H1 (cell line): ENCODE data around the gene MYPN. TPM values are rescaled to one million over a fixed set of nuclear protein-coding genes. Genes with fewer than 3 reads are reported as not detected.

Source experiments
- CTCF ChIA-PET: fragments of 300-600 bp; sonication (Branson Sonifier 250); formaldehyde crosslinking; loops from one replicate; lab custom pipeline; 2021; ENCODE audit not compliant: partially characterized antibody; lab: Charles Lee
- POLR2A ChIA-PET: fragments of 300-600 bp; sonication (Branson Sonifier 250); formaldehyde crosslinking; loops from one replicate; lab custom pipeline; 2021; ENCODE audit warnings: inconsistent platforms; ENCODE audit not compliant: partially characterized antibody; lab: Charles Lee
- DNase-seq, 2 experiments: peaks; one replicate each; pipeline versions ENCODE4 v3.0.0 to v3.0.0-alpha.2; 2010 to 2022; ENCODE audit warnings: low spot score in 2 of 2, low read depth in 1 of 2, mixed read lengths in 1 of 2
- FAIRE-seq: peaks from 2 replicates; lab custom pipeline; 2011; peaks lifted over from hg19 to GRCh38; lab: Jason Lieb, UNC
- H2AFZ ChIP-seq: 2 replicates; pipeline ENCODE4 v1.8.1; 2012; ENCODE audit warnings: low read length, inconsistent platforms
- H2AK5ac ChIP-seq: 2 replicates; pipeline ENCODE4 v1.6.1; 2013; ENCODE audit warnings: low read depth, low read length
- H2BK120ac ChIP-seq: replicated peaks from 2 replicates; pipeline ENCODE3; 2013; ENCODE audit warnings: low read depth, low read length, inconsistent platforms
- H2BK12ac ChIP-seq: 2 replicates; pipeline ENCODE4 v1.6.1; 2013; ENCODE audit warnings: low read depth, low read length
- H2BK15ac ChIP-seq: 2 replicates; pipeline ENCODE4 v1.6.1; 2013; ENCODE audit warnings: low read length
- H2BK20ac ChIP-seq: 2 replicates; pipeline ENCODE4 v1.6.1; 2013; ENCODE audit warnings: low read length
- H2BK5ac ChIP-seq: 2 replicates; pipeline ENCODE4 v1.6.1; 2013; ENCODE audit warnings: low read depth, low read length
- H3K14ac ChIP-seq: 2 replicates; pipeline ENCODE4 v1.6.1; 2013; ENCODE audit warnings: inconsistent platforms; ENCODE audit not compliant: insufficient read length
- H3K18ac ChIP-seq: 2 replicates; pipeline ENCODE4 v1.6.1; 2013; ENCODE audit warnings: low read length; ENCODE audit errors: extremely low read depth
- H3K23ac ChIP-seq: 2 replicates; pipeline ENCODE4 v1.6.1; 2013; ENCODE audit warnings: inconsistent platforms; ENCODE audit not compliant: insufficient read length
- H3K23me2 ChIP-seq: 2 replicates; pipeline ENCODE4 v1.6.1; 2013; ENCODE audit warnings: low read depth, low read length
- H3K27ac ChIP-seq: 2 replicates; pipeline ENCODE4 v1.6.1; 2011; ENCODE audit warnings: low read depth, low read length, inconsistent platforms
- H3K27me3 ChIP-seq, 4 experiments: replicated peaks in 1 of 4; 1 replicate in 1 of 4; 2 replicates in 3 of 4; pipeline versions ENCODE4 v1.6.1 to v1.8.1; 2011 to 2013; ENCODE audit warnings: low read length in 3 of 4, mild to moderate bottlenecking in 3 of 4, inconsistent platforms in 2 of 4, mixed read lengths in 2 of 4, moderate library complexity in 1 of 4; ENCODE audit not compliant: control insufficient read depth in 3 of 4, insufficient read depth in 3 of 4; ENCODE audit errors: extremely low read depth in 1 of 4
- H3K36me3 ChIP-seq, 4 experiments: 2 replicates each; pipeline versions ENCODE4 v1.6.1 to v1.8.1; 2011 to 2013; ENCODE audit warnings: mild to moderate bottlenecking in 4 of 4, low read length in 3 of 4, moderate library complexity in 2 of 4, control low read depth in 1 of 4, inconsistent platforms in 1 of 4; ENCODE audit not compliant: insufficient read depth in 4 of 4, control insufficient read depth in 2 of 4
- H3K4ac ChIP-seq: replicated peaks from 2 replicates; pipeline ENCODE3; 2013; ENCODE audit warnings: low read length, low read depth, mixed read lengths, inconsistent platforms; ENCODE audit not compliant: insufficient read length
- H3K4me1 ChIP-seq, 4 experiments: replicated peaks in 1 of 4; 1 replicate in 1 of 4; 2 replicates in 3 of 4; pipeline versions ENCODE4 v1.6.1 to v1.8.1; 2011 to 2013; ENCODE audit warnings: low read length in 3 of 4, inconsistent platforms in 2 of 4, mixed read lengths in 1 of 4; ENCODE audit not compliant: insufficient read depth in 4 of 4, control insufficient read depth in 3 of 4
- H3K4me2 ChIP-seq, 2 experiments: 2 replicates each; pipeline versions ENCODE4 v1.6.1 to v1.8.1; 2011 to 2013; ENCODE audit warnings: low read depth in 2 of 2, low read length in 2 of 2, control low read depth in 1 of 2, inconsistent platforms in 1 of 2, mild to moderate bottlenecking in 1 of 2; ENCODE audit not compliant: insufficient read depth in 1 of 2
- H3K4me3 ChIP-seq, 4 experiments: fragments of 200-600, 300-600 bp in 1 of 4; sonication (generic), shearing (Covaris generic), sonication (Bioruptor Twin) in 1 of 4; 2 replicates each; pipeline versions ENCODE4 v1.5.1 to v1.8.1; 2011 to 2016; ENCODE audit warnings: low read length in 4 of 4, low read depth in 3 of 4, control low read depth in 2 of 4, inconsistent platforms in 2 of 4, mild to moderate bottlenecking in 2 of 4, mixed read lengths in 1 of 4, moderate library complexity in 1 of 4; ENCODE audit not compliant: insufficient read depth in 2 of 4; ENCODE audit errors: extremely low read depth in 1 of 4
- H3K56ac ChIP-seq: replicated peaks from 2 replicates; pipeline ENCODE3; 2013; ENCODE audit warnings: low read depth, mild to moderate bottlenecking, mixed read lengths, low read length, inconsistent platforms; ENCODE audit not compliant: insufficient read length
- H3K79me1 ChIP-seq: 2 replicates; pipeline ENCODE4 v1.6.1; 2013; ENCODE audit warnings: low read depth, low read length, control low read depth
- H3K79me2 ChIP-seq, 2 experiments: 2 replicates each; pipeline versions ENCODE4 v1.6.1 to v1.8.1; 2012 to 2013; ENCODE audit warnings: low read length in 2 of 2, mild to moderate bottlenecking in 2 of 2, inconsistent platforms in 1 of 2; ENCODE audit not compliant: insufficient read depth in 2 of 2, control insufficient read depth in 1 of 2
- H3K9ac ChIP-seq, 4 experiments: replicated peaks in 1 of 4; 1 replicate in 1 of 4; 2 replicates in 3 of 4; pipeline versions ENCODE4 v1.6.1 to v1.8.1; 2011 to 2013; ENCODE audit warnings: low read depth in 3 of 4, low read length in 3 of 4, control low read depth in 2 of 4, mild to moderate bottlenecking in 2 of 4, moderate library complexity in 2 of 4, inconsistent platforms in 1 of 4; ENCODE audit errors: extremely low read depth in 1 of 4
- H3K9me3 ChIP-seq, 2 experiments: 2 replicates each; pipeline versions ENCODE4 v1.6.1 to v1.8.1; 2012 to 2013; ENCODE audit warnings: mild to moderate bottlenecking in 2 of 2, moderate library complexity in 2 of 2, control low read depth in 1 of 2, inconsistent platforms in 1 of 2, low read depth in 1 of 2, low read length in 1 of 2, mixed read lengths in 1 of 2; ENCODE audit not compliant: insufficient read depth in 2 of 2
- H4K20me1 ChIP-seq, 2 experiments: replicated peaks in 1 of 2; 2 replicates each; pipeline versions ENCODE3 to v1.8.1; 2011 to 2013; ENCODE audit warnings: inconsistent platforms in 2 of 2, low read length in 2 of 2, mild to moderate bottlenecking in 1 of 2; ENCODE audit not compliant: insufficient read depth in 2 of 2, control insufficient read depth in 1 of 2
- H4K5ac ChIP-seq: 2 replicates; pipeline ENCODE4 v1.6.1; 2013; ENCODE audit warnings: low read length, low read depth, mixed read lengths, inconsistent platforms; ENCODE audit not compliant: insufficient read length
- H4K8ac ChIP-seq: 2 replicates; pipeline ENCODE4 v1.8.0; 2013; ENCODE audit warnings: mild to moderate bottlenecking, moderate library complexity, low read length, inconsistent platforms; ENCODE audit not compliant: insufficient read depth; ENCODE audit errors: extremely low read depth
- H4K91ac ChIP-seq: replicated peaks from 2 replicates; pipeline ENCODE3; 2013; ENCODE audit warnings: low read length, mixed read lengths, inconsistent platforms; ENCODE audit not compliant: insufficient read length
- CBX5 ChIP-seq: fragments of 300-800, 300-1000 bp; sonication (generic); IDR thresholded peaks from 2 replicates; pipeline ENCODE4 v1.7.1; 2016; ENCODE audit warnings: antibody characterized with exemption, low read length, low read depth
- CHD2 ChIP-seq: IDR thresholded peaks from 2 replicates; pipeline ENCODE4 v1.6.1; 2012; ENCODE audit warnings: low read length, improper control_type of control experiment
- CTBP2 ChIP-seq: IDR thresholded peaks from 2 replicates; pipeline ENCODE4 v1.7.0; 2011; ENCODE audit warnings: borderline replicate concordance, mild to moderate bottlenecking, moderate library complexity, mixed read lengths, low read length; ENCODE audit not compliant: insufficient read depth, insufficient read length
- EP300 ChIP-seq, 2 experiments: IDR thresholded peaks; 1 replicate in 1 of 2; 2 replicates in 1 of 2; pipeline ENCODE4 v1.6.1; 2011 to 2012; ENCODE audit warnings: low read depth in 2 of 2, low read length in 2 of 2, mild to moderate bottlenecking in 2 of 2, borderline replicate concordance in 1 of 2, inconsistent platforms in 1 of 2, moderate library complexity in 1 of 2
- MAFK ChIP-seq: IDR thresholded peaks from 2 replicates; pipeline ENCODE4 v1.6.1; 2012; ENCODE audit warnings: low read depth, mild to moderate bottlenecking, improper control_type of control experiment, low read length
- RBBP5 ChIP-seq: IDR thresholded peaks from 2 replicates; pipeline ENCODE4 v1.7.1; 2012; ENCODE audit warnings: low read depth, mild to moderate bottlenecking, inconsistent platforms, low read length, moderate library complexity, borderline replicate concordance
- RXRA ChIP-seq: IDR thresholded peaks from 2 replicates; pipeline ENCODE4 v1.6.1; 2011; ENCODE audit warnings: low read depth, mild to moderate bottlenecking, low read length, moderate library complexity; ENCODE audit not compliant: insufficient read depth
- polyA plus RNA-seq, 7 experiments: library from polyadenylated mRNA; depleted of rRNA in 3 of 7; stranded (reverse) in 5 of 7; unstranded in 2 of 7; fragments of >200 nt in 5 of 7; fragments of 200-250 nt in 2 of 7; gene quantifications; 1 replicate in 5 of 7; 2 replicates in 1 of 7; 4 replicates in 1 of 7; pipeline versions ENCODE4 v1.2.1 to v1.2.3, GENCODE V29; 2011 to 2013; ENCODE audit warnings: missing spikeins in 2 of 7, mixed read lengths in 2 of 7
- total RNA-seq: library from RNA; stranded (reverse); fragmentation: NEBNext Ultra II Directional; extraction: Animal tissue kit (Norgen Biotek cat#: 25700); gene quantifications from 2 replicates; pipeline ENCODE4 v1.2.1, GENCODE V29; 2021

The MYPN gene
- total and polyA plus RNA-seq, 2 of the 8 experiments (the other 6 are each of a cell fraction or from before 2014, with no cell fraction given) = not detected

- H3K4ac ChIP-seq = no peak overlapping the region
- no peak overlapping the region for H2BK12ac ChIP-seq
- no peak overlapping the region for H2BK5ac ChIP-seq
- no peak overlapping the region for H3K18ac ChIP-seq
- no peak overlapping the region for H3K14ac ChIP-seq
- H3K23ac ChIP-seq = no peak overlapping the region
- no peak overlapping the region for H3K4me3 ChIP-seq
- no peaks in the 10 kb centered on the region for H3K36me3 ChIP-seq
- H2BK20ac ChIP-seq = no peak overlapping the region
- H3K27me3 ChIP-seq = peaks cover 0 to 5% (median 3%) of the 10 kb centered on the region in 4 experiments; a peak in 4 of 7 replicates
- no peak overlapping the region for H3K27ac ChIP-seq
- H3K79me1 ChIP-seq = no peaks in the 10 kb centered on the region; the same call in 1 of the 2 replicates
- no peaks in the 10 kb centered on the region for H3K9me3 ChIP-seq
- no peak overlapping the region for H2BK120ac ChIP-seq
- no peak for FAIRE-seq
- DNase-seq = no peak
- H3K4me2 ChIP-seq = no peak overlapping the region
- no peak overlapping the region for H4K5ac ChIP-seq
- H3K4me1 ChIP-seq = peaks cover 0 to 5% (median 0%) of the 10 kb centered on the region in 4 experiments; a peak in 3 of 7 replicates
- no peak overlapping the region for H2AK5ac ChIP-seq
- H4K8ac ChIP-seq = no peak overlapping the region
- POLR2A ChIA-PET = interaction anchor here (1.2 to 1.7 kb wide), 3 partner anchors 90 to 98 kb away, joined by 3 to 7 read pairs (median 4); partner anchors contain the start of genes HNRNPH3 and PBLD
- H3K9ac ChIP-seq = no peak overlapping the region
- H2BK15ac ChIP-seq = no peak overlapping the region
- no peak overlapping the region for H2AFZ ChIP-seq
- no peak overlapping the region for H3K56ac ChIP-seq
- no peaks in the 10 kb centered on the region for H3K79me2 ChIP-seq
- H3K23me2 ChIP-seq = peaks cover 8% of the 10 kb centered on the region
- CTCF ChIA-PET = interaction anchor here (0.9 to 1.8 kb wide), 3 partner anchors 12 to 23 kb away, joined by 3 to 6 read pairs (median 3); no protein-coding TSS in a partner anchor
- H4K91ac ChIP-seq = no peak overlapping the region
- no peaks in the 10 kb centered on the region for H4K20me1 ChIP-seq
- TF ChIP-seq MAFK (no peak), EP300 (IDR thresholded peaks at IDR 0.05; ENCODE audit: borderline replicate concordance in 1 of 2, low read depth in 2 of 2, low read length in 2 of 2) (no peak), RBBP5 (no peak), CBX5 (no peak), CTBP2 (no peak), CHD2 (no peak), RXRA (no peak)
Observed at GRCh38 chr10:68235581-68235980, 126.3 kb downstream of the MYPN start.
